ENCODE results near the gene SH3GLB1. TPM values are rescaled to one million over a fixed set of nuclear protein-coding genes. Genes with fewer than 3 reads are reported as not detected.
A peak's percentile ranks its signal among the peaks of the same experiment; 100 is the strongest.

The SH3GLB1 gene
- total RNA-seq, 1 donor: 85.3 TPM

DNA sequence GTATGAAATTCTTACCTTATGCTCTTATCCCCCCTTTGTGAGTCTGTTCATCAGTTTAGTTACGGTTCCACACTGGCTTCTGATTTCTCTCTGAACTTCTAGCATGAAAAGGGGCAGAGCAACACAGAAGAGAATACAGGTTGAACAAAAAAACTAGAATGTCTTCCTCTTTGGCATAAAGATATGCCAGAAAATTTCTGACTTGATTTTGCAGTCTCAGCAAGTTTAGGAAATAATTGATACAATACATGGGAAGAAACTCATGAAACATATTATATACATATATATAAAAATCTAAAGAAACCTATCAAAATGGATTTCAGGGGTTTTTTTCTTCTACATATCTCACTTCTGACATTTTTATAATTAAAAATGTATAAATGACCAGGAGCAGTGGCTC is 27.0 kb downstream of the SH3GLB1 start:
- no peak for DNase-seq (ENCODE audit: low read depth)
- H3K4me3 ChIP-seq (ENCODE audit: low read depth, low read length): no peak overlapping the region
- no peak for TF ChIP-seq CTCF (IDR thresholded peaks at IDR 0.05; ENCODE audit: insufficient read depth, low read length)

DNA sequence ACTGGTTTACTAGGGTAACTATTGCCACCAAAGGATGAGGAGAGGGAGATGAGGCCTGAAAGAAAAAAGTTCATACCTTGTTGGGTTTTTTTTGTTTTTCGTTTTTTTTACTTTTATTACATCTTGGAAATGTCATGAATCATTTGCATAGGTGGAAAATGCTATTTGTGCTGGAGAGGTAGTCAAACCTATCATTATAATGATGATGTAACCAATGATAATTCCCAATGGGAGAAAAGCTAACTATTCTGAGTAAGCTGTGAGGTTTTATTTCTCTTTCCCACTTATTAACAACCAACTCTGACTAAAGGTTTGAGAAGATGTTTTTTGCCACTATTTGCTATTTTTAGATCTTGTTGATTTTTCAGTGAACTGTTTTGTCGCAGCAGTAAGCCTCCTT is 29.0 kb downstream of the SH3GLB1 start:
- DNase-seq (ENCODE audit: low read depth): no peak
- no peak for TF ChIP-seq CTCF (IDR thresholded peaks at IDR 0.05; ENCODE audit: insufficient read depth, low read length)
- H3K4me3 ChIP-seq (ENCODE audit: low read depth, low read length): no peak overlapping the region

DNA sequence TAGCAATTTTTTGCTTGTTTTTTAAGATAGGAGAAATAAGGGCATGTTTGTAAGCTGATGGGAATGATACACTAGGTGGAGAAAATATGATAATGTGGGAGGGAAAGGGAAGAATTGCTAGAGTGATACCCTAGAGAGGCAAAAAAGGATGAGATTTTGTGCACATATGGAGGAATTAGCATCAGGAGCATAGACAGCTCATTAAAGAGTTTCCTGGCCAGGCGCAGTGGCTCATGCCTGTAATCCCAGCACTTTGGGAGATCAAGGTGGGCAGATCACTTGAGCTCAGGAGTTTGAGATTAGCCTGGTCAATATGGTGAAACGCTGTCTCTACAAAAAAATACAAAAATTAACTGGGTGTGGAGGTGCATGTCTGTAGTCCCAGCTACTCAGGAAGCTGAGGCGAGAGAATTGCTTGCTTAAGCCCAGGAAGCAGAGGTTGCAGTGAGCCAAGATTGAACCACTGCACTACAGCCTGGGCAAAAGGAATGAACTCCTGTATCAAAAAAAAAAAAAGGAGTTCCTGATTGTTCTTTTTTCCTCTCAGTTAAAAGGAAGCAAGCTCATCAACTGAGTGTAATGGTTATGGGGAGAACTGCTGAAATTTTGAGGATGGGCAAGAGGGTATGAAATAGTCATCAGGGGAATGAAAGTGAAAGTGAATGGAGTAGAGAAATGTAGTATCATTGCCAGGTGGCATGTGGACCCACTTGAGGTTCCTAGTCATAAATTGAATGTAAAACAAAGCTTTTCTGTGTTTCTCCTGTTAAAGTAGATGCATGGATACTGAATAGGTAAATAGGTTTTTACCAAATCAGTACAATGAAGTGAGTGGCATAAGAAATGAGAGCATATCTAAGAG is 35.5 kb downstream of the SH3GLB1 start:
- DNase-seq (ENCODE audit: low read depth): peak; percentile 31
- no peak overlapping the region for H3K4me3 ChIP-seq (ENCODE audit: low read depth, low read length)
- no peak for TF ChIP-seq CTCF (IDR thresholded peaks at IDR 0.05; ENCODE audit: insufficient read depth, low read length)

GRCh38 chr1:86741947-86742572 is 37.7 kb downstream of the SH3GLB1 start:
- peak; percentile 53 for TF ChIP-seq CTCF (IDR thresholded peaks at IDR 0.05; ENCODE audit: insufficient read depth, low read length)
- DNase-seq (ENCODE audit: low read depth): peak; percentile 64
- no peak overlapping the region for H3K4me3 ChIP-seq (ENCODE audit: low read depth, low read length)

DNA sequence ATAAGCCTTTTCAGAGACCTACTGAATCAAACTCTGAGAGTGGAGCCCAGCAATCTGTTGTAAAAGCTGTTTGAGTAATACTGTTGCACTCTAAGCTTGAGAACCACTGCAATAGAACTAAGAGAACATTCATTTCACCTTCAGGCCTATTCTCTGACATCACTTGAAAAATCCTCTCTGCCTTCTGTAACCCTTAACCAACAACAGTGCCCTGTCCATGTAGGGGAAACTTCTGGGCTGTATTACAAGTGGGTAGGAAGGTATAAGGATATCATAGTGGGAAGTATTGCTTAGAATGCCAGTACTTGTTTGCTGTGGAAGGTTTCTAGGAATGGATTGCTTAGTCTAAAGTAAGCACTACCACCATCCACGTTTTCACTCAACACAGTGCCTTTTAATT is 42.9 kb downstream of the SH3GLB1 start:
- no peak overlapping the region for H3K4me3 ChIP-seq (ENCODE audit: low read depth, low read length)
- DNase-seq (ENCODE audit: low read depth): no peak
- TF ChIP-seq CTCF (IDR thresholded peaks at IDR 0.05; ENCODE audit: insufficient read depth, low read length): no peak

DNA sequence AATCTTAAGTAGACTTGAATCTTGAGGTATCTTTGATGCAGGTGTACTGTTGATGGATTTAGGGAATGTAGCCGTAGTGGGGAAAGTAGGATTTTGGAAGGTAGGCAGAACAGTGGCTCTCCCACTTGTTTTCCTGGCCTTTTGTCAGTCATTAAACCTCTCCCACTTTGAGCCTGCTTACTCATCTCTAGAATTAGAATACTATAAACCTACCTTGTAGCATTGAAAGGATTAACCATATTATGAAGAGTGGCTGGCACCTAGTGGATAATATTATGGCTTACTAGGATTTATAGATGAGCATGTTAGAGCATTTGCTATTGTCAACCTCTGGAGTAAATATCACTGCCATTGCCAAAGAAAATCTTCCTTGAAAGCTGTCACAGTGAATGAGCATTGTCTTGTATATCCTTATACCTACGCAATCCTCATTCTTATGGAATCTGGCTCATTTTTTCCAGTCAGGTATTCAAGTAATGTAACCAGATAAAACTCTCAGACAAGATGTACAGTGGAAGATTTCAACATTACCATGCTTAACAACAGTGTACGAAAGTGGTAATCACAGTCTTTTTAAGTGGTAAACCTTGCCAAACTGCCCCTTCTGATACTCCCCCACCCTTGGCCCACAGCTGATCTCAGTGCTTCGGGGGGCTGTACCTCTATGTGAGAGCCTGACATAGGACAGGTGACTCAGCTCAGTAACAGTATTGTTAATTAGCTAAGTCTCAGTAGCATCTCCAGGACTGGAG is 44.4 kb downstream of the SH3GLB1 start:
- DNase-seq (ENCODE audit: low read depth): no peak
- no peak for TF ChIP-seq CTCF (IDR thresholded peaks at IDR 0.05; ENCODE audit: insufficient read depth, low read length)
- H3K4me3 ChIP-seq (ENCODE audit: low read depth, low read length): no peak overlapping the region

Data from fibroblast of the aortic adventitia (primary cell).